KOPT-K1 (cell line): ENCODE measurements around the gene GALNT13.
"Not testable (repeated sequence)": the region's sequence is repeated elsewhere in the genome, so short reads cannot be mapped to it uniquely, and the experiment has no call there.

Source experiments
- H3K27ac ChIP-seq: fragments of 200-600 bp; sonication (generic); 2 replicates; pipeline ENCODE4 v1.5.1; 2016; ENCODE audit warnings: antibody characterized with exemption, mild to moderate bottlenecking, low read depth, low read length; ENCODE audit not compliant: poor library complexity, severe bottlenecking
- H3K36me3 ChIP-seq: fragments of 200-600 bp; sonication (generic); 2 replicates; pipeline ENCODE4 v1.5.1; 2017; ENCODE audit warnings: antibody characterized with exemption, mild to moderate bottlenecking, low read length, moderate library complexity; ENCODE audit not compliant: insufficient read depth
- H3K9me3 ChIP-seq: fragments of 200-600 bp; sonication (generic); 2 replicates; pipeline ENCODE4 v1.5.1; 2017; ENCODE audit warnings: antibody characterized with exemption, low read length, mild to moderate bottlenecking; ENCODE audit not compliant: insufficient read depth, poor library complexity, severe bottlenecking

The GALNT13 gene

GRCh38 chr2:154452471-154452870, 580.7 kb downstream of the GALNT13 start:
- Histone ChIP-seq H3K36me3 (no peaks in the 10 kb centered on the region), H3K9me3 (no peaks in the 10 kb centered on the region), H3K27ac (no peak overlapping the region)

- Histone ChIP-seq H3K27ac (no peak overlapping the region), H3K9me3 (no peaks in the 10 kb centered on the region), H3K36me3 (no peaks in the 10 kb centered on the region)
Measured at GRCh38 chr2:154452906-154453493, 581.3 kb downstream of the GALNT13 start.

GRCh38 chr2:154455166-154455565, 583.4 kb downstream of the GALNT13 start:
- no peak overlapping the region for H3K27ac ChIP-seq
- no peaks in the 10 kb centered on the region for H3K36me3 ChIP-seq
- H3K9me3 ChIP-seq, result no peaks in the 10 kb centered on the region

- no peaks in the 10 kb centered on the region for H3K9me3 ChIP-seq
- no peak overlapping the region for H3K27ac ChIP-seq
Measured at GRCh38 chr2:154455866-154456265, 584.1 kb downstream of the GALNT13 start.

GRCh38 chr2:154457286-154457685, 585.6 kb downstream of the GALNT13 start:
- Histone ChIP-seq H3K36me3 (no peaks in the 10 kb centered on the region), H3K9me3 (no peaks in the 10 kb centered on the region), H3K27ac (no peak overlapping the region)

More at GRCh38 chr2:154455866-154456265, 584.1 kb downstream of the GALNT13 start:
- H3K36me3 ChIP-seq, result no peaks in the 10 kb centered on the region

GRCh38 chr2:154459286-154459685, 587.6 kb downstream of the GALNT13 start:
- Histone ChIP-seq H3K27ac (no peak overlapping the region), H3K36me3 (no peaks in the 10 kb centered on the region)

GRCh38 chr2:154462634-154463033, 590.9 kb downstream of the GALNT13 start:
- no peak overlapping the region for H3K27ac ChIP-seq
- no peaks in the 10 kb centered on the region for H3K36me3 ChIP-seq
- no peaks in the 10 kb centered on the region for H3K9me3 ChIP-seq

More at GRCh38 chr2:154459286-154459685, 587.6 kb downstream of the GALNT13 start:
- no peaks in the 10 kb centered on the region for H3K9me3 ChIP-seq

- no peak overlapping the region for H3K27ac ChIP-seq
- H3K9me3 ChIP-seq, result no peaks in the 10 kb centered on the region
- no peaks in the 10 kb centered on the region for H3K36me3 ChIP-seq
Measured at GRCh38 chr2:154466226-154466625, 594.5 kb downstream of the GALNT13 start.

GRCh38 chr2:154470376-154470775, 598.7 kb downstream of the GALNT13 start:
- H3K27ac ChIP-seq, result no peak overlapping the region
- H3K36me3 ChIP-seq, result no peaks in the 10 kb centered on the region
- H3K9me3 ChIP-seq, result no peaks in the 10 kb centered on the region

GRCh38 chr2:154471492-154471891, 599.8 kb downstream of the GALNT13 start:
- H3K27ac ChIP-seq, H3K9me3 ChIP-seq, H3K36me3 ChIP-seq: not testable (repeated sequence)

GRCh38 chr2:154477319-154477718, 605.6 kb downstream of the GALNT13 start:
- no peaks in the 10 kb centered on the region for H3K9me3 ChIP-seq
- H3K36me3 ChIP-seq, result no peaks in the 10 kb centered on the region
- H3K27ac ChIP-seq, result no peak overlapping the region

GRCh38 chr2:154480521-154480920, 608.8 kb downstream of the GALNT13 start:
- no peaks in the 10 kb centered on the region for H3K36me3 ChIP-seq
- no peaks in the 10 kb centered on the region for H3K9me3 ChIP-seq
- no peak overlapping the region for H3K27ac ChIP-seq

- Histone ChIP-seq H3K9me3 (no peaks in the 10 kb centered on the region), H3K27ac (no peak overlapping the region), H3K36me3 (no peaks in the 10 kb centered on the region)
Measured at GRCh38 chr2:154481336-154481735, 609.6 kb downstream of the GALNT13 start.

- Histone ChIP-seq H3K36me3 (no peaks in the 10 kb centered on the region), H3K27ac (no peak overlapping the region), H3K9me3 (no peaks in the 10 kb centered on the region)
Measured at GRCh38 chr2:154484338-154485099, 612.8 kb downstream of the GALNT13 start.

GRCh38 chr2:154488801-154489200, 617.1 kb downstream of the GALNT13 start:
- Histone ChIP-seq H3K36me3 (no peaks in the 10 kb centered on the region), H3K9me3 (no peaks in the 10 kb centered on the region), H3K27ac (no peak overlapping the region)
